Panc1 (cell line): ENCODE results near the gene FGF19. TPM values are rescaled to one million over a fixed set of nuclear protein-coding genes. Genes with fewer than 3 reads are reported as not detected.

Experiments
- ATAC-seq: fragments of 200-7000 bp; cut with Tn5 transposase; 2 replicates; pipeline ENCODE4 v1.9.1; 2020; ENCODE audit warnings: mild to moderate bottlenecking, moderate library complexity
- BruUV-seq: library from RNA; stranded (reverse); fragments of 400-500 nt; replicated peaks from 2 replicates; lab custom pipeline; 2021; lab: Mats Ljungman, UMichigan
- CTCF ChIA-PET: fragments of 300-600 bp; sonication (Branson Sonifier 250); formaldehyde crosslinking; loops from one replicate; lab custom pipeline; 2022; ENCODE audit warnings: antibody characterized with exemption; lab: Charles Lee
- POLR2A ChIA-PET: fragments of 300-600 bp; sonication (Branson Sonifier 250); formaldehyde crosslinking; loops from one replicate; lab custom pipeline; 2022; ENCODE audit warnings: antibody characterized with exemption; lab: Charles Lee
- DNase-seq: peaks from one replicate; pipeline ENCODE4 v3.0.0-alpha.2; 2010; ENCODE audit warnings: low read depth, low spot score
- H3K27ac ChIP-seq: 2 replicates; pipeline ENCODE4 v1.5.1; 2011; ENCODE audit warnings: mild to moderate bottlenecking, low read length, inconsistent platforms
- H3K27me3 ChIP-seq: fragments of 200-500 bp; sonication (Bioruptor generic); 2 replicates; pipeline ENCODE4 v1.6.0; 2014; ENCODE audit warnings: low read length, inconsistent platforms; ENCODE audit not compliant: control insufficient read depth, insufficient read depth
- H3K36me3 ChIP-seq: fragments of 200-500 bp; sonication (Bioruptor generic); 2 replicates; pipeline ENCODE4 v1.5.1; 2014; ENCODE audit warnings: inconsistent platforms, mild to moderate bottlenecking, low read length, moderate library complexity; ENCODE audit not compliant: control insufficient read depth, insufficient read depth
- H3K4me1 ChIP-seq: 2 replicates; pipeline ENCODE4 v1.5.1; 2011; ENCODE audit warnings: inconsistent platforms, mild to moderate bottlenecking, low read length, moderate library complexity; ENCODE audit not compliant: control insufficient read depth, insufficient read depth
- H3K4me3 ChIP-seq, 2 experiments: 2 replicates each; pipeline ENCODE4 v1.5.1; 2011 to 2012; ENCODE audit warnings: low read depth in 2 of 2, low read length in 2 of 2, mild to moderate bottlenecking in 2 of 2, inconsistent platforms in 1 of 2, moderate library complexity in 1 of 2
- H3K9me3 ChIP-seq: fragments of 200-500 bp; sonication (Bioruptor generic); 2 replicates; pipeline ENCODE4 v1.5.1; 2014; ENCODE audit warnings: low read depth, mild to moderate bottlenecking, inconsistent platforms, low read length, moderate library complexity; ENCODE audit not compliant: control insufficient read depth, insufficient read depth
- CTCF ChIP-seq: fragments of 450-650 bp; IDR thresholded peaks from 2 replicates; pipeline ENCODE4 v1.5.1; 2017; ENCODE audit warnings: mild to moderate bottlenecking
- POLR2AphosphoS5 ChIP-seq: IDR thresholded peaks from 2 replicates; pipeline ENCODE4 v1.6.1; 2012; ENCODE audit warnings: mild to moderate bottlenecking, low read depth, low read length, moderate library complexity
- SIN3A ChIP-seq: IDR thresholded peaks from 2 replicates; pipeline ENCODE4 v1.6.1; 2012; ENCODE audit warnings: low read depth, mild to moderate bottlenecking, low read length, moderate library complexity, borderline replicate concordance; ENCODE audit not compliant: insufficient read depth
- TCF7L2 ChIP-seq: IDR thresholded peaks from 2 replicates; pipeline ENCODE4 v1.6.1; 2011; ENCODE audit warnings: mild to moderate bottlenecking, low read depth, low read length, inconsistent platforms
- in situ Hi-C: cut with HindIII; loops from 2 replicates; pipeline ENCODE4 v1.10.0; 2016; ENCODE audit warnings: low sequenced_read_pairs, low pct_unique_long_range_greater_than_20kb
- intact Hi-C: fragments of 100-400 bp; cut with micrococcal nuclease; formaldehyde crosslinking; loops from one replicate; pipeline ENCODE4 v1.10.0; 2022; ENCODE audit not compliant: unreplicated experiment
- total RNA-seq: library from RNA; stranded (reverse); gene quantifications from one replicate; pipeline ENCODE4 v1.2.1, GENCODE V29; 2021; ENCODE audit not compliant: unreplicated experiment
- TF ChIP-seq, protein P1 (sequence below), 2 experiments: IDR thresholded peaks; 2 replicates each; pipeline ENCODE4 v1.6.1; 2011 to 2012; ENCODE audit warnings: low read depth in 2 of 2, control low read depth in 1 of 2, low read length in 1 of 2, mild to moderate bottlenecking in 1 of 2, moderate library complexity in 1 of 2; ENCODE audit not compliant: insufficient read depth in 1 of 2

FGF19 gene
- total RNA-seq, 1 experiment from 2014 or later = not detected

DNA sequence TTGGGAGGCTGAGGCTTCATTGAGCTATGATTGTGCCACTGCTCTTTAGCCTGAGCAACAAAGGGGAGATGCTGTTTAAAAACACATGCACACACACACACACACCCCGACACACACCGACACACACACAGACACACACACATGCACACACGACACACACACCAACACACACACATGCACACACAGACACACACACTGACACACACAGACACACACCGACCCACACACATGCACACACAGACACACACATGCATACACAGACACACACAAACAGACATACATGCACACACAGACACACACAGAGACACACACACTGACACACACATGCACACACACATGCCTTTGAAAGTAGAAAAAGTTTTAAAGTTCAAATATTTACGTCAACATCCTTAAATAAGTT lies 23.1 kb downstream of the FGF19 start:
- BruUV-seq = no TSS peak
- in situ Hi-C loops (no loop called here), intact Hi-C loops (no loop called here)
- ATAC-seq = no peak
- Histone ChIP-seq H3K4me1 (no peaks in the 10 kb centered on the region), H3K27me3 (no peaks in the 10 kb centered on the region), H3K4me3 (no peak overlapping the region), H3K9me3 (no peaks in the 10 kb centered on the region), H3K36me3 (no peaks in the 10 kb centered on the region), H3K27ac (no peak overlapping the region)
- TF ChIP-seq TCF7L2 (no peak), SIN3A (no peak), POLR2AphosphoS5 (no peak)
- TF ChIP-seq, protein P1, sequence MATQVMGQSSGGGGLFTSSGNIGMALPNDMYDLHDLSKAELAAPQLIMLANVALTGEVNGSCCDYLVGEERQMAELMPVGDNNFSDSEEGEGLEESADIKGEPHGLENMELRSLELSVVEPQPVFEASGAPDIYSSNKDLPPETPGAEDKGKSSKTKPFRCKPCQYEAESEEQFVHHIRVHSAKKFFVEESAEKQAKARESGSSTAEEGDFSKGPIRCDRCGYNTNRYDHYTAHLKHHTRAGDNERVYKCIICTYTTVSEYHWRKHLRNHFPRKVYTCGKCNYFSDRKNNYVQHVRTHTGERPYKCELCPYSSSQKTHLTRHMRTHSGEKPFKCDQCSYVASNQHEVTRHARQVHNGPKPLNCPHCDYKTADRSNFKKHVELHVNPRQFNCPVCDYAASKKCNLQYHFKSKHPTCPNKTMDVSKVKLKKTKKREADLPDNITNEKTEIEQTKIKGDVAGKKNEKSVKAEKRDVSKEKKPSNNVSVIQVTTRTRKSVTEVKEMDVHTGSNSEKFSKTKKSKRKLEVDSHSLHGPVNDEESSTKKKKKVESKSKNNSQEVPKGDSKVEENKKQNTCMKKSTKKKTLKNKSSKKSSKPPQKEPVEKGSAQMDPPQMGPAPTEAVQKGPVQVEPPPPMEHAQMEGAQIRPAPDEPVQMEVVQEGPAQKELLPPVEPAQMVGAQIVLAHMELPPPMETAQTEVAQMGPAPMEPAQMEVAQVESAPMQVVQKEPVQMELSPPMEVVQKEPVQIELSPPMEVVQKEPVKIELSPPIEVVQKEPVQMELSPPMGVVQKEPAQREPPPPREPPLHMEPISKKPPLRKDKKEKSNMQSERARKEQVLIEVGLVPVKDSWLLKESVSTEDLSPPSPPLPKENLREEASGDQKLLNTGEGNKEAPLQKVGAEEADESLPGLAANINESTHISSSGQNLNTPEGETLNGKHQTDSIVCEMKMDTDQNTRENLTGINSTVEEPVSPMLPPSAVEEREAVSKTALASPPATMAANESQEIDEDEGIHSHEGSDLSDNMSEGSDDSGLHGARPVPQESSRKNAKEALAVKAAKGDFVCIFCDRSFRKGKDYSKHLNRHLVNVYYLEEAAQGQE (IDR thresholded peaks at IDR 0.05; ENCODE audit: insufficient read depth in 1 of 2, low read depth in 2 of 2, low read length in 1 of 2) = no peak
- POLR2A ChIA-PET = no interaction called here
- no peak for DNase-seq
- CTCF ChIA-PET = no interaction called here

GRCh38 chr11:69677749-69678148 lies 26.1 kb downstream of the FGF19 start:
- ChIA-PET CTCF (no interaction called here), POLR2A (no interaction called here)
- Histone ChIP-seq H3K4me3 (no peak overlapping the region), H3K9me3 (no peaks in the 10 kb centered on the region), H3K4me1 (peaks cover 4% of the 10 kb centered on the region; the same call in 1 of the 2 replicates), H3K36me3 (no peaks in the 10 kb centered on the region; the same call in 1 of the 2 replicates), H3K27me3 (no peaks in the 10 kb centered on the region), H3K27ac (no peak overlapping the region)
- TF ChIP-seq, protein P1 (IDR thresholded peaks at IDR 0.05; ENCODE audit: insufficient read depth in 1 of 2, low read depth in 2 of 2, low read length in 1 of 2) = no peak
- TF ChIP-seq TCF7L2 = no peak
- no peak for TF ChIP-seq POLR2AphosphoS5
- TF ChIP-seq SIN3A = no peak
- TF ChIP-seq CTCF = no peak
- in situ Hi-C loops = no loop called here
- ATAC-seq (no peak), DNase-seq (no peak)
- intact Hi-C loops = loop anchor here (10.0 kb wide), 1 partner anchor 573 kb away; no protein-coding TSS in a partner anchor
- no TSS peak for BruUV-seq
